ENCODE results near the gene PHLPP1. TPM values are rescaled to one million over a fixed set of nuclear protein-coding genes. Genes with fewer than 3 reads are reported as not detected.
"Not testable (repeated sequence)": the region's sequence is repeated elsewhere in the genome, so short reads cannot be mapped to it uniquely, and the experiment has no call there.

PHLPP1 gene
- total RNA-seq, 2 donors from 2014 or later: 7.8 to 11.4 TPM

GRCh38 chr18:62899534-62899933 is 184.2 kb downstream of the PHLPP1 start:
- intact Hi-C loops (cut with DNase I): no loop called here
- DNase-seq (ENCODE audit: low spot score): no peak

- intact Hi-C loops (cut with DNase I): no loop called here
- no peak for DNase-seq (ENCODE audit: low spot score)
Observed at GRCh38 chr18:62900132-62900883, 185.0 kb downstream of the PHLPP1 start.

- no peak for DNase-seq (ENCODE audit: low spot score)
- intact Hi-C loops (cut with DNase I): no loop called here
Observed at GRCh38 chr18:62902776-62903175, 187.4 kb downstream of the PHLPP1 start.

GRCh38 chr18:62904396-62905285 is 189.3 kb downstream of the PHLPP1 start:
- no peak for DNase-seq (ENCODE audit: low spot score)
- intact Hi-C loops (cut with DNase I): no loop called here

GRCh38 chr18:62912885-62913284 is 197.5 kb downstream of the PHLPP1 start:
- DNase-seq (ENCODE audit: low spot score): no peak
- intact Hi-C loops (cut with DNase I): no loop called here

GRCh38 chr18:62913824-62914223 is 198.5 kb downstream of the PHLPP1 start:
- DNase-seq (ENCODE audit: low spot score); intact Hi-C loops (cut with DNase I): not testable (repeated sequence)

GRCh38 chr18:62914871-62915392 is 199.6 kb downstream of the PHLPP1 start:
- intact Hi-C loops (cut with DNase I): no loop called here
- no peak for DNase-seq (ENCODE audit: low spot score)

GRCh38 chr18:62918361-62918760 is 203.0 kb downstream of the PHLPP1 start:
- no peak for DNase-seq (ENCODE audit: low spot score)
- intact Hi-C loops (cut with DNase I): no loop called here

- intact Hi-C loops (cut with DNase I): no loop called here
- no peak for DNase-seq (ENCODE audit: low spot score)
Observed at GRCh38 chr18:62919109-62919838, 203.9 kb downstream of the PHLPP1 start.

- intact Hi-C loops (cut with DNase I): no loop called here
- DNase-seq (ENCODE audit: low spot score): no peak
Observed at GRCh38 chr18:62925031-62925688, 209.8 kb downstream of the PHLPP1 start.

GRCh38 chr18:62928326-62928725 is 213.0 kb downstream of the PHLPP1 start:
- no peak for DNase-seq (ENCODE audit: low spot score)
- intact Hi-C loops (cut with DNase I): no loop called here

GRCh38 chr18:62933261-62933887 is 218.0 kb downstream of the PHLPP1 start:
- no peak for DNase-seq (ENCODE audit: low spot score)
- intact Hi-C loops (cut with DNase I): no loop called here

- intact Hi-C loops (cut with DNase I): no loop called here
- no peak for DNase-seq (ENCODE audit: low spot score)
Observed at GRCh38 chr18:62935994-62936393, 220.7 kb downstream of the PHLPP1 start.

- intact Hi-C loops (cut with DNase I): no loop called here
- no peak for DNase-seq (ENCODE audit: low spot score)
Observed at GRCh38 chr18:62937065-62937464, 221.7 kb downstream of the PHLPP1 start.

- DNase-seq (ENCODE audit: low spot score): no peak
- intact Hi-C loops (cut with DNase I): no loop called here
Observed at GRCh38 chr18:62938006-62938405, 222.7 kb downstream of the PHLPP1 start.

- DNase-seq (ENCODE audit: low spot score): no peak
- intact Hi-C loops (cut with DNase I): no loop called here
Observed at GRCh38 chr18:62938487-62938886, 223.1 kb downstream of the PHLPP1 start.

GRCh38 chr18:62939433-62939832 is 224.1 kb downstream of the PHLPP1 start:
- intact Hi-C loops (cut with DNase I): no loop called here
- no peak for DNase-seq (ENCODE audit: low spot score)

GRCh38 chr18:62939926-62940325 is 224.6 kb downstream of the PHLPP1 start:
- intact Hi-C loops (cut with DNase I): no loop called here
- no peak for DNase-seq (ENCODE audit: low spot score)

GRCh38 chr18:62942578-62942977 is 227.2 kb downstream of the PHLPP1 start:
- DNase-seq (ENCODE audit: low spot score): no peak
- intact Hi-C loops (cut with DNase I): no loop called here

Data from posterior vena cava (tissue), 2 donors.